DOHH2 (cell line): ENCODE data around the gene ZBTB9.

ENCODE experiments used
- H3F3A ChIP-seq: fragments of 200-600 bp; sonication (generic), shearing (Covaris generic); 2 replicates; pipeline ENCODE4 v1.6.0; 2016; ENCODE audit warnings: antibody characterized with exemption, mild to moderate bottlenecking; ENCODE audit not compliant: control insufficient read depth, insufficient read depth
- H3K27ac ChIP-seq: fragments of 200-600 bp; sonication (generic); 2 replicates; pipeline ENCODE4 v1.5.1; 2014; ENCODE audit warnings: low read depth, mild to moderate bottlenecking, low read length, moderate library complexity
- H3K27me3 ChIP-seq: fragments of 200-600 bp; sonication (generic); 2 replicates; pipeline ENCODE4 v1.6.1; 2014; ENCODE audit warnings: mild to moderate bottlenecking, low read length, mixed read lengths; ENCODE audit not compliant: control insufficient read depth
- H3K36me3 ChIP-seq: fragments of 200-600 bp; sonication (generic); 2 replicates; pipeline ENCODE4 v1.6.1; 2014; ENCODE audit warnings: mild to moderate bottlenecking, low read length, moderate library complexity, mixed read lengths; ENCODE audit not compliant: control insufficient read depth
- H3K4me1 ChIP-seq: fragments of 200-600 bp; sonication (generic); 2 replicates; pipeline ENCODE4 v1.6.1; 2014; ENCODE audit warnings: mild to moderate bottlenecking, low read length, mixed read lengths; ENCODE audit not compliant: control insufficient read depth
- H3K4me2 ChIP-seq: fragments of 200-600 bp; sonication (generic); 2 replicates; pipeline ENCODE4 v1.6.0; 2014; ENCODE audit warnings: mild to moderate bottlenecking, low read length, moderate library complexity
- H3K4me3 ChIP-seq: fragments of 200-600 bp; sonication (generic); 2 replicates; pipeline ENCODE4 v1.5.1; 2014; ENCODE audit warnings: mild to moderate bottlenecking, low read length, mixed read lengths
- H3K79me2 ChIP-seq: fragments of 200-600 bp; sonication (generic); 2 replicates; pipeline ENCODE4 v1.6.1; 2014; ENCODE audit warnings: mild to moderate bottlenecking, low read length, mixed read lengths; ENCODE audit not compliant: control insufficient read depth
- H3K9me2 ChIP-seq: fragments of 200-600 bp; sonication (generic); replicated peaks from 2 replicates; pipeline ENCODE4 v1.6.1; 2014; ENCODE audit warnings: mild to moderate bottlenecking, low read length, mixed read lengths; ENCODE audit not compliant: control insufficient read depth
- H3K9me3 ChIP-seq: fragments of 200-600 bp; sonication (generic); 2 replicates; pipeline ENCODE4 v1.6.1; 2014; ENCODE audit warnings: antibody characterized with exemption, low read length, mixed read lengths; ENCODE audit not compliant: control insufficient read depth, insufficient read depth
- H4K20me1 ChIP-seq: fragments of 200-600 bp; sonication (generic); 2 replicates; pipeline ENCODE4 v1.6.0; 2014; ENCODE audit warnings: low read depth, mild to moderate bottlenecking, antibody characterized with exemption, low read length, moderate library complexity; ENCODE audit not compliant: control insufficient read depth, insufficient read depth
- EZH2phosphoT487 ChIP-seq: fragments of 200-600 bp; sonication (generic); IDR thresholded peaks from 2 replicates; pipeline ENCODE4 v1.6.1; 2017; ENCODE audit warnings: borderline replicate concordance, mild to moderate bottlenecking, antibody characterized with exemption, low read length, moderate library complexity, mixed read lengths
- TF ChIP-seq, protein P1 (sequence below): fragments of 200-600 bp; sonication (generic); IDR thresholded peaks from one replicate; pipeline ENCODE4 v1.5.1; 2014; ENCODE audit warnings: antibody characterized with exemption, mild to moderate bottlenecking, low read depth, low read length; ENCODE audit not compliant: poor library complexity, severe bottlenecking

Gene ZBTB9

DNA sequence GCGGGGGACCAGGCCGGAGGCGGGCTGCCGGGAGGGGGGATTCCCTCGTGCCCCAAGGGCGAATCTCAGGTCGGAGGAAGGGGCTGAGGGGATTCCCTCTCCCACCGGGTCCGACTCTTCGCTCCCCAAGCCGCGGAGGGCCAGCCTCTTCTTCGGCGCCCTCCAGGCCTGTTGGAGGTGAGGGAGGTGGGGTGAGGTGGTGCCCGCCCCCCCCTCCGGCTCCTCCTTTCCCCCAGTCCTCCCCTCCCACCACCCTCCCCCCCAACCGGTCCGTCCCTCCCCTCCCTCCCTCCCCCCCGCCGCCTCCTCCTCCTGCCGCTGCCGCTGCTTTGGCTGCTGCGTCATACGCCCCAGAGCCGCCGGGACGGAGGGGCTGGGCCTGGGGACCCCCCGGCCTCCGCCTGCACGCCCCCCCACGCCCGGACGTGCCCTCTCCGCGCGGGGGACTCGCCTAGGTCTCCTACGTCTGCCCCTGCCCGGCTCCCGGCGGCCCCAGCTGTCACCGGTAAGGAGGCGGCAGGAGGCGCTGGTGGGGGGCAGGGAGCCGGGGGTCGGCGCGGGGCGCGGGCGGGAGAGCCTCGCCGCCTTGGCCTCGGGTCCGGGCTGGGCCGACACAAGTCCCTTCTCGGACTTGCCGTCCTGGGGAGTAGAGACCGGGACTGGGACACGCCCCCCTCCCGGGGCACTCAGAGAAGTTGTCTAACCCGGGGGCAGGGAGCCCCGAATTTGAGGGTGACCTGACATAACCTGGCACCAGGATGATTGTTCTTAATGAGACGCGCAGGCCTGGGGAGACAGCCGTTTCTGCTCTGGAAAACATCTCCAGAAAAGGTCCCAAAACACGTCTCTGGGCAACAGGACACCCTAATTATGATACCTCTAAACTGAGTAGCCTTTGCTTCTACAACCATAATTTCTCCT, 43.4 kb upstream of the ZBTB9 start, which contains the start of gene PHF1:
Gene PHF1, plus strand, starts transcription at position 304 of the 921 bp plus-strand sequence. CDS start 1,250 bp downstream, outside the sequence.
- peaks cover 45% of the 10 kb centered on the region for H3F3A ChIP-seq
- TF ChIP-seq, protein P1, sequence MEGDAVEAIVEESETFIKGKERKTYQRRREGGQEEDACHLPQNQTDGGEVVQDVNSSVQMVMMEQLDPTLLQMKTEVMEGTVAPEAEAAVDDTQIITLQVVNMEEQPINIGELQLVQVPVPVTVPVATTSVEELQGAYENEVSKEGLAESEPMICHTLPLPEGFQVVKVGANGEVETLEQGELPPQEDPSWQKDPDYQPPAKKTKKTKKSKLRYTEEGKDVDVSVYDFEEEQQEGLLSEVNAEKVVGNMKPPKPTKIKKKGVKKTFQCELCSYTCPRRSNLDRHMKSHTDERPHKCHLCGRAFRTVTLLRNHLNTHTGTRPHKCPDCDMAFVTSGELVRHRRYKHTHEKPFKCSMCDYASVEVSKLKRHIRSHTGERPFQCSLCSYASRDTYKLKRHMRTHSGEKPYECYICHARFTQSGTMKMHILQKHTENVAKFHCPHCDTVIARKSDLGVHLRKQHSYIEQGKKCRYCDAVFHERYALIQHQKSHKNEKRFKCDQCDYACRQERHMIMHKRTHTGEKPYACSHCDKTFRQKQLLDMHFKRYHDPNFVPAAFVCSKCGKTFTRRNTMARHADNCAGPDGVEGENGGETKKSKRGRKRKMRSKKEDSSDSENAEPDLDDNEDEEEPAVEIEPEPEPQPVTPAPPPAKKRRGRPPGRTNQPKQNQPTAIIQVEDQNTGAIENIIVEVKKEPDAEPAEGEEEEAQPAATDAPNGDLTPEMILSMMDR, result no peak
- TF ChIP-seq EZH2phosphoT487, result no peak
- H3K4me3 ChIP-seq, result peak within 1 kb of the TSS; percentile 83
- H3K4me1 ChIP-seq, result peaks cover 43% of the 10 kb centered on the region
- H3K27me3 ChIP-seq, result no peaks in the 10 kb centered on the region
- no peaks in the 10 kb centered on the region for H4K20me1 ChIP-seq
- H3K36me3 ChIP-seq, result peaks cover 61% of the 10 kb centered on the region
- no peaks in the 10 kb centered on the region for H3K9me2 ChIP-seq
- peak within 1 kb of the TSS; percentile 92 for H3K4me2 ChIP-seq
- peaks cover 15% of the 10 kb centered on the region for H3K79me2 ChIP-seq
- H3K27ac ChIP-seq, result peak within 1 kb of the TSS; percentile 86
- no peaks in the 10 kb centered on the region for H3K9me3 ChIP-seq

- no peak for TF ChIP-seq EZH2phosphoT487
- TF ChIP-seq, protein P1, result no peak
- Histone ChIP-seq H3F3A (peaks cover 45% of the 10 kb centered on the region), H3K4me3 (peak overlapping the region; percentile 83), H3K9me3 (no peaks in the 10 kb centered on the region), H3K79me2 (peaks cover 22% of the 10 kb centered on the region), H3K4me2 (peak overlapping the region; percentile 88), H3K36me3 (peaks cover 60% of the 10 kb centered on the region), H3K9me2 (no peaks in the 10 kb centered on the region), H3K27me3 (no peaks in the 10 kb centered on the region), H3K27ac (peak overlapping the region; percentile 61; the same call in 1 of the 2 replicates), H3K4me1 (peaks cover 49% of the 10 kb centered on the region), H4K20me1 (no peaks in the 10 kb centered on the region; the same call in 1 of the 2 replicates)
Measured at GRCh38 chr6:33411632-33412005, 42.8 kb upstream of the ZBTB9 start.

DNA sequence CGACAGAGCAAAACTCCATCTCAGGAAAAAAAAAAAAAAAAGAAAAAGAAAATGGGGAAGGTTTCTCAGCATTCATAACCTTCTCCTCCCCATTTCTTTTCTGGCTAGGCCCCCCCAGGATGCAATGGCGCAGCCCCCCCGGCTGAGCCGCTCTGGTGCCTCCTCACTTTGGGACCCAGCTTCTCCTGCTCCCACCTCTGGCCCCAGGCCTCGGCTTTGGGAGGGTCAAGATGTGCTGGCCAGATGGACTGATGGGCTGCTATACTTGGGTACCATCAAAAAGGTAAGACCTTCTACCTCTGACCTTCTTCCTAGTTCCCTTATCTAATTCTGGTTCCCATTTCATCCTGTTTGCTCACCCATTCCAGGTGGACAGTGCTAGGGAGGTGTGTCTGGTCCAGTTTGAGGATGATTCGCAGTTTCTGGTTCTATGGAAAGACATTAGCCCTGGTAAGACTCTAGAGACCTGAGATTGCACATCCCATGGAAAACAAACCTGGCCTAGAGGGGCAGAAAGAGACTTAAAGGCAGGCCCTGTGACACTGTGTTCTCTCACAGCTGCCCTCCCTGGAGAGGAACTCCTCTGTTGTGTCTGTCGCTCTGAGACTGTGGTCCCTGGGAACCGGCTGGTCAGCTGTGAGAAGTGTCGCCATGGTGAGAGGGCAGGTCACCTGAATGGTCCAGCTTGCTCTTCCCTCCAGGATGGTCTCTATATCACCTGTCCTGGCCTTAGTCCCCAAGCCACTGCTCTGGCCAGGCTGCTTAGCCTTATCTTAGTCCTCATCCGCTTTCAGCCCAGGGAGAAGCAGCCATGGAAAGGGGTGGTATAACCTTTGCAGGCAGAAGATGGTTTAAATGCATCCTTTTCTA, 42.0 kb upstream of the ZBTB9 start:
- Histone ChIP-seq H3K27me3 (no peaks in the 10 kb centered on the region), H4K20me1 (no peaks in the 10 kb centered on the region; the same call in 1 of the 2 replicates), H3F3A (peaks cover 37% of the 10 kb centered on the region), H3K4me3 (no peak overlapping the region), H3K4me1 (peaks cover 52% of the 10 kb centered on the region), H3K9me3 (no peaks in the 10 kb centered on the region), H3K36me3 (peaks cover 55% of the 10 kb centered on the region), H3K9me2 (no peaks in the 10 kb centered on the region), H3K79me2 (peaks cover 30% of the 10 kb centered on the region), H3K27ac (no peak overlapping the region), H3K4me2 (no peak overlapping the region)
- no peak for TF ChIP-seq EZH2phosphoT487
- TF ChIP-seq, protein P1, result no peak
